GM21619 (cell line): ENCODE results near the gene COA6.

Experiments
- ATAC-seq: cut with Tn5 transposase; IDR thresholded peaks from one replicate; pipeline ENCODE4 v1.9.1; 2021; ENCODE audit not compliant: unreplicated experiment

COA6 gene

DNA sequence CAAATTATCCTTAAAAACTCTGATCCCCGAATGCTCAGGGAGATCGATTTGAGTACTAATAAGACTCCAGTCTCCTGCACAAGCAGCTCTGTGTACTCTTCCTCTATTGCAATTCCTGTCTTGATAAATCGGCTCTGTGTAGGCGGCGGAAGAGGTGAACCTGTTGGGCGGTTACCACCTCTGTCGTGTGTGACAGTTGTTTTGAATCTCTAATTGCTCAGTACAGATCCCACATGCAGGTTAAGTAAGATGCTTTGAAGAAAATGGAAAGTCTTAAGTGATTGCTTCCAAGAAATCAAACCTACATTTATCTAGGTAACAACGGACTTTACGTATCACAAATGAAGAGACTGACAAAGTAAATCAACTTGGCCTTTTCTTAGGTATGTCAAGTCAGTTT is 35.5 kb downstream of the COA6 start:
- ATAC-seq, result no peak

DNA sequence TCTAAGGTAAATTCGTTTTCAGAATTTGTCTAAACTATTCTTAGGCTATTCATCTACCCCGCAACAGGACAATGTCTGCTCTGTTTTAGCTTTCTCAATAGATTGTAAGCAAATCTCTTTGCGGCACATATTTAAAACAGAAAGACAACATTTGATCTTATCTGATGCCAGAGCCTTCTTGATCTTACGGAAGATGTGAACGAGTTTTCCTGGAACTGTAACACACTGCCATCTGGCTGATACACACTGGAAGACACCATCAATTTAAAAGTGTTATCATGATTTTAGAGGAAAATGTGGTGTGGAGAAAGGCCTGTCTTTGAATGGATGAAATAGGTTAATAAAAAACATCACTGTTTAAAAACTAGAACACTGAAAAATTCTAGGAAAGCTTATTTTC is 36.1 kb downstream of the COA6 start:
- no peak for ATAC-seq

DNA sequence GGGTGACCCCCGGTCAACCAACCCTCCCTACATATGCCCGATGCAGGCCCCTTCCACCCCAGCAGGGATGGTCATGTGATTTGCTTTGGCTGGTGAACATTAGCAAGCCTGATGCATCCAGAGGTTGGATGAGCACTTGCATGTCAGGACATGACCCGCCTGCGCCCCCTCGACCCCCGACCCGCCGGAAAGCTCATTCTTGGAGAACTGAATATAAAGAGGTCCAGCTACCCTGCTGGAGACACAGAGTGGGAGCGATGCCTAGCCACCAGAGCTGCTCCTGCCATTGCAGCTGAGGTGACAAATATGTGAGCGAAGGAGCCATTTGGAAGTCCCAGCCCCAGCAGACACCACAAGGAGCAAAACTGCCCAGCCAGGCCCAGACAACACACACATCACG is 39.6 kb downstream of the COA6 start:
- ATAC-seq, result no peak

DNA sequence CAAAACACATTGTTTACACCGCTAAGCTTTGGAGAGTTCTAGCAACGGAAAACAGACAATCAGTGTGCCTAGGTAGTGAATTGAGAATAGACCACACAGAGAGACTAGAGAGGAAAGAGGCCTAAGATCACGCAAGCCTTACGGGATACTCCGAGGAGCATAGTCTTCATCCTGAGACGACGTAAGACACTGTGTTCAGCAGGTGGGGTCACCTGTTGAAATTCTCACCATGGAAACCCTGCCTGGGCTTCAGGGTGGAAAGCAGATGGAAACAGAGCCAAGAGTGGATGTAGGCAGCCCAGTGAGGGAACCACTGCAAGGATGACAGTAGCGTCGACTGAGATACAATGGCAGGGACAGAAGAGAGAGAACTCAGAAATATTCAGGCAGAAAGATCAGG is 40.2 kb downstream of the COA6 start:
- no peak for ATAC-seq

DNA sequence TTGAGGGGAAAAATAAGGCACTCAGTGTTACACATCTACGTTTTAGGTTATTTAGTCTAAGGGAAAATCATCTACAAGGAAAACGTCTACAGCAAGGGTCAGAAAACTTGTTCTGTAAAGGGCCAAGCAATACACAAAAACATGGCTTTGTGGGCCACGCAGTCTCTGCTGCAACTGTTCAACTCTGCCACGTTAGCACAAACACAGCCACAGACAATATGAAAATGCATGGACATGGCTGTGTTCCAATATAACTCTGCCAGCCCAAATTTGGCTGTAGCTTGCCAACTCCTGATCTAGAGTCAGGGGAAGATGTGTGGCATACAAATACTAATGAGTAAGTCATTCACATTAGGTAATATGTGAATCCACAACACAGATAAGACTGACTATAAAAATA is 40.7 kb downstream of the COA6 start:
- no peak for ATAC-seq

DNA sequence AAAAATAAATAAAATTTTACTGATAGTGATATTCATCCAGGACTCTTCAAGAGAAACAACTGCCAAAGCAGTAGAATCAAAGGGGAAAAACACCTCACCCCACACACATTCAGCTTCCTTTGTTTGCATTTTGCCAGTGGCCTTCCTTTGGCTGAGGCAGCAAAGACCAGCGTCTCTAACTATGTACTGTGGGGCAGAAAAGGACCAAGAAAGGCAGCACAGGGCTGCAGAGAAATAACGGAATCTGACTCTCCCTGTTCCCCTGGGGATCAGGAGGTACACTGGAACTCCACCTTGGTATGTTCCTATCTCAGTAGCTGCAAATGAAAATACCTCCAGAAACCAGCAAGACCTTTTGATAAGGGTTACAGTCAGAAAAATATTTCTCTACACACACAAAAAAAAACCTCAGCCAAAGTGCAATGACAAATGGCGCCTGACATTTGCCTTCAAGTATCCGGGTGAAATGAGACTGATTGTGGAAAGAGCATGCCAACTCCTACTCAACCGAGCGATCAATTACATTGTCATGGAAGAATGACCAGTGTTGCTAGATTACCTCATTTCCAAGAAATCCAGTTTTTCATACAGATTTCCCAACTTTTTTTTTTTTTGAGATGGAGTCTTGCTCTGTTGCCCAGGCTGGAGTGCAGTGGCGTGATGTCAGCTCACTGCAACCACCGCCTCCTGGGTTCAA is 54.8 kb downstream of the COA6 start:
- ATAC-seq, result no peak

DNA sequence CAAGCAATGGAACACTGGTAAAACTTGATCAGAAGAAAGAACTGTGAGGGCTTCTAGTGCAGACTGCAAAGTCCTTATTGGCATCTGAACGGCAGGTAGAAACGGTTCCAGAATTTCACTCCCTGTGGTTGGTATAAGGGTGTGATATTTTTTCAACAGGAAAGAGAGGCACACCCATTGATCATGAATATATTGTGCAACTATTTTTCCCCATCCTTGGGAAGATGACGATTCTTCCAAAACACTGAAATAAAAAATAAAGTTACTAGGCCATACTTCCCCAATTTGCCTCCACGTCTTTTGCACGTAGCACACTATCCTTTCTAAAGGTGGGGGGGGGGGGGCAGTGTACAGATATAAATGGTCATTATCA is 56.2 kb downstream of the COA6 start:
- ATAC-seq, result no peak

DNA sequence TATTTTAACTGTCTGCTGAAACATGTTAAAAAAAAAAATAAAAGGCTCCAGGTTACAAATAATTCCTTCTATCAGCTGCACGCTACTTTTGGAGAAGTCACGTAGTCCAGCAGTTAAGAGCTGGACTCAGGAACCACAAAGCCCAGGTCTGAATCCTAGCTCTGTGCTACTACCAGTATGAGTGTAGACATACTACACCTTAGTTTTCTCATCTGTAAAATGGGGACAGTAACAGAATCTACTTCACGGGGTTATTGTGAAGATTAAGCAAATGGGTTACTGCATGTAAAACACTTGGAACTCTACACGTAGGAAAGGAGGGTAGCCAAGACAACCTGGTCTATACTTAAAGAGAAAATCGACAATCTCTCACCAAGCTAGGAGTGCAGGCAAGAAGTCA is 57.4 kb downstream of the COA6 start:
- ATAC-seq, result no peak

DNA sequence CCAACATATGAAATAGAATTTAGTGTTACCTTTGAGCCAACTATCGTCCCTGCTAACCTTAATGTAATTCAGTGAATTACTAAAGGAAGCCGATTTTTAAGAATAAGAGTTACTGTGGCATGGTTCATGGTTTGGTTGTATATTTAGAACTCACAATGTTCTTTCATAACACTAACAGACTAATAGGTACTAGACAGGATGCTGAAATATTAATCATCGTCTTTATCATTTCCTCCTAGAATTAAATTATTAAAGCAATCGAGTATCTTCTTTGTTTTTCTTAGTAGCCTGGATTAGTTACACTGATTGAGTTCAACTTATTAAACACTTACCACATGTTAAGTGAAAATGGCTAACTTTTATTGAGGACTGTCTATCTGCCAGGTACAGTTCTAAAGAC is 58.0 kb downstream of the COA6 start:
- no peak for ATAC-seq

DNA sequence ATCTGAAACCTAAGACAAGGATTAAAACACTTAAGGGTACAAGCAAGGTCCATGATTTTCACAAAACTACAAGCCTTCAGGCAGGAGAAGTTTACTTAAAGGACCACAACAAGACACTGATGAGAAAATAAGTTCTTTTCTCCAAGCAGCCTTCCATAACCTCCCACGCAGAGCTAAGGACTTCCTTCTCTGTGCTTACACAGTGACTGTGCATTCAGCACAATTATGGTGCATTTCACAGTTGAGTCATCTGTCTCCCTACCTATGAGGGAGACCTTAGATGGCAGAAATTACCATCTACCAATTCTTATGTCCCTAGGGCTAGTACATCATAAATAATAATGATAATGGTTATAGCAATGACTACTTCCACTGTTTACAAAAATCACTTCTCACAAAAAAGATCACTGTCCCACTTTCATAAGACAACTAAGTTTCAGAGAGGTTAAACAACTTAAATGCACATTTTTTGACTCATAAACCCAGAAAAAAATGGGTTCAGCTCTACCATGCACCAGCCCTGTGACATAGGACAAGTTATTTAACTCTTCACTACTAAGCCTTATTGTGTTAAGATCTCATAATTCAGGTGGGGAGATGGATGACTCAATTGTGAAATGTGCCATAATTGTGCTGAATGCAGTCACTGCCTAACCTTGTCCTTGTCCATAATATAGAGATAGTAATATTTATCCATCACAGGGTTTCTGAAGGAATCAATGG is 60.5 kb downstream of the COA6 start:
- ATAC-seq, result peak; percentile 56
